Karpas-422 (cell line): ENCODE measurements around the gene ROS1. TPM values are rescaled to one million over a fixed set of nuclear protein-coding genes. Genes with fewer than 3 reads are reported as not detected.

Source experiments
- small RNA-seq: library from RNA; depleted of rRNA; stranded (forward); fragments of <200 nt; gene quantifications from one replicate; pipeline ENCODE3, GENCODE V24; 2014
- total RNA-seq: library from RNA; depleted of rRNA; stranded (reverse); fragments of >200 nt; shearing (Covaris generic); gene quantifications from 2 replicates; pipeline ENCODE4 v1.2.3, GENCODE V29; 2014; ENCODE audit warnings: low replicate concordance; rRNA removed

The ROS1 gene
- total RNA-seq, 1 experiment from 2014 or later = not detected

Small RNAs within 50 kb of the gene (small RNA-seq; reads per million reads assigned to genes)
- not detected for gene RN7SKP18
- not detected for gene RNU6-253P

Other genes with a start within 250 kb of the ROS1 start
- gene VGLL2, start 160.4 kb downstream of the ROS1 start, total RNA-seq = not detected in 2 replicates
- gene DCBLD1, start 56.7 kb upstream of the ROS1 start, total RNA-seq = not detected in 2 replicates
- 31.5 and 36.4 TPM in 2 replicates for gene GOPC, start 176.6 kb upstream of the ROS1 start, total RNA-seq
- 10.1 and 21.9 TPM in 2 replicates for gene NUS1, start 249.5 kb upstream of the ROS1 start, total RNA-seq